Glutamatergic neuron (in vitro differentiated cells): Measurements from ENCODE around the gene EIF5AL1. TPM values are rescaled to one million over a fixed set of nuclear protein-coding genes. Genes with fewer than 3 reads are reported as not detected.
"Not testable (repeated sequence)": the region's sequence is repeated elsewhere in the genome, so short reads cannot be mapped to it uniquely, and the experiment has no call there.

Source experiments
- DNase-seq: peaks from one replicate; pipeline ENCODE4 v3.0.0; 2022
- H3K27ac Mint-ChIP-seq: one replicate; pipeline ENCODE4 v1.8.0; 2020; ENCODE audit warnings: mild to moderate bottlenecking, mixed read lengths, inconsistent platforms; ENCODE audit not compliant: unreplicated experiment
- H3K27me3 Mint-ChIP-seq: one replicate; pipeline ENCODE4 v1.8.0; 2020; ENCODE audit warnings: mild to moderate bottlenecking, moderate library complexity, mixed read lengths, inconsistent platforms; ENCODE audit not compliant: unreplicated experiment
- H3K36me3 Mint-ChIP-seq: one replicate; pipeline ENCODE4 v1.8.0; 2020; ENCODE audit warnings: mild to moderate bottlenecking, mixed read lengths, inconsistent platforms; ENCODE audit not compliant: unreplicated experiment
- H3K4me1 Mint-ChIP-seq: one replicate; pipeline ENCODE4 v1.8.0; 2020; ENCODE audit warnings: mild to moderate bottlenecking, low read depth, mixed read lengths, inconsistent platforms; ENCODE audit not compliant: unreplicated experiment
- H3K4me3 Mint-ChIP-seq: one replicate; pipeline ENCODE4 v1.8.0; 2020; ENCODE audit warnings: mild to moderate bottlenecking, mixed read lengths, inconsistent platforms; ENCODE audit not compliant: unreplicated experiment
- H3K9me3 Mint-ChIP-seq: one replicate; pipeline ENCODE4 v1.8.0; 2020; ENCODE audit warnings: mild to moderate bottlenecking, moderate library complexity, mixed read lengths, inconsistent platforms; ENCODE audit not compliant: unreplicated experiment
- total RNA-seq: library from RNA; stranded (reverse); fragmentation: NEBNext Ultra II Directional; extraction: Animal tissue kit (Norgen Biotek cat#: 25700); gene quantifications from one replicate; pipeline ENCODE4 v1.2.1, GENCODE V29; 2021; ENCODE audit not compliant: unreplicated experiment
- TF ChIP-seq, protein P1 (sequence below): fragments of 200-600 bp; sonication (generic); IDR thresholded peaks from one replicate; pipeline ENCODE4 v1.5.0; 2021; ENCODE audit not compliant: partially characterized antibody, unreplicated experiment

Gene EIF5AL1
- total RNA-seq, 1 donor from 2014 or later = 0.61 TPM

DNA sequence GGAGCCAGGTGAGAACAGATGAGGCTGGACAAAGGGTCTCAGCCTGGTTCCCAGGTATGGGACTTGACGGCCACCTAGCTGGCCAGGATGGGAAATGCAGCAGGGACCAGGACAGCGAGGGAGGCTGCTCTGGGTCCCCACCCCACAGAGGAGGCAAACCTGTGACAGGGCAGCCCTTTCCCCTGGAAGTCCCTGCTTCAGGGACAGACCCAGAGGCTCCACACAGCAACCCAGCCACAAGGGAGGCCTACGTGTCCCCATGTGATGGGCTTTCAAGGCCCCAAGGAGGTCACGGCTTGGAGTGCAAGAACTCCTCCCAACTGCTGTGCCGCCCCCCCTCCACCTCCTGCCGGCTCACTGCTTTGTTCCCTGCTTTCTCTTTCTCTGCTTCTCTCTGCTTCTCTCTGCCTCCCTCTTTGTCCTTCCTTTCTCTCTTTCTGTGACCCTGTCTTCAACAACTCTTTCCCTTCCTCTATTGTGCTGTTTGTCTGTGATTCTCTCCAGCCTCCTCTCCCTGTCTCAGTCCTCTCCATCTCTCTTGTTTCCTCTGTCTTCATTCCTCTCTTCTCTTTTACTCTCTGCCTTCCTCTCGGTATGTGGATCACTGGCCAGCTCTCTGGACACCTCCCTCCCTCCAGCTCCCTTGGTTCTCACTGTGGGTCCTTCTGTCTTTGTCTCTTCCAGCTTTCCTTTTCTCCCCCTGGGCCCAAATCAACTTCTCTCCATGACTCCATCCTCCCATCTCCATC, 9.6 kb upstream of the EIF5AL1 start:
- peaks cover 13% of the 10 kb centered on the region for H3K27me3 Mint-ChIP-seq

DNA sequence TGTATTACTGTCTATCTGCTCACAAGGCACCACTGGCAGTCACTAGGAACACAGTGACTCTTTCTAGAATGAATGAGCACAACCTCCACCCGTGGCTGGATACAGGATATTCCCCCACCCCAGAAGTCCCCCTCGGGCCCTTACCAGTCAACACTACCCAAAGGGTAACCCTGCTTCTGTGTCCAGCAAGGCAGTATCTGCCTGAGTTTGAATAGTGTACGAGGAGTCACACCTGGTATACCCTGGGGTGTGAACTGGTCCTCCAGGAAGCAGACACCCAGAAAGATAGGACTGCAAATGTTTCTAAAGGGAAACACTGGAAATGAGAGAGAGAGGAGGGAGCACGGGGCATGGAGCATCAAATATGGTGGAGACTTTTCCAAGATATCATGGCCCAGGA, 8.5 kb upstream of the EIF5AL1 start:
- not testable (repeated sequence) for H3K36me3 Mint-ChIP-seq, H3K9me3 Mint-ChIP-seq, H3K4me3 Mint-ChIP-seq, H3K27ac Mint-ChIP-seq, DNase-seq, H3K4me1 Mint-ChIP-seq
- H3K27me3 Mint-ChIP-seq = peaks cover 13% of the 10 kb centered on the region

More for the DNA sequence above, 9.6 kb upstream of the EIF5AL1 start:
- peak; percentile 31 for DNase-seq
- peaks cover 7% of the 10 kb centered on the region for H3K9me3 Mint-ChIP-seq
- peaks cover 6% of the 10 kb centered on the region for H3K4me1 Mint-ChIP-seq
- no peak overlapping the region for H3K27ac Mint-ChIP-seq
- H3K36me3 Mint-ChIP-seq = peaks cover 8% of the 10 kb centered on the region
- TF ChIP-seq, protein P1, sequence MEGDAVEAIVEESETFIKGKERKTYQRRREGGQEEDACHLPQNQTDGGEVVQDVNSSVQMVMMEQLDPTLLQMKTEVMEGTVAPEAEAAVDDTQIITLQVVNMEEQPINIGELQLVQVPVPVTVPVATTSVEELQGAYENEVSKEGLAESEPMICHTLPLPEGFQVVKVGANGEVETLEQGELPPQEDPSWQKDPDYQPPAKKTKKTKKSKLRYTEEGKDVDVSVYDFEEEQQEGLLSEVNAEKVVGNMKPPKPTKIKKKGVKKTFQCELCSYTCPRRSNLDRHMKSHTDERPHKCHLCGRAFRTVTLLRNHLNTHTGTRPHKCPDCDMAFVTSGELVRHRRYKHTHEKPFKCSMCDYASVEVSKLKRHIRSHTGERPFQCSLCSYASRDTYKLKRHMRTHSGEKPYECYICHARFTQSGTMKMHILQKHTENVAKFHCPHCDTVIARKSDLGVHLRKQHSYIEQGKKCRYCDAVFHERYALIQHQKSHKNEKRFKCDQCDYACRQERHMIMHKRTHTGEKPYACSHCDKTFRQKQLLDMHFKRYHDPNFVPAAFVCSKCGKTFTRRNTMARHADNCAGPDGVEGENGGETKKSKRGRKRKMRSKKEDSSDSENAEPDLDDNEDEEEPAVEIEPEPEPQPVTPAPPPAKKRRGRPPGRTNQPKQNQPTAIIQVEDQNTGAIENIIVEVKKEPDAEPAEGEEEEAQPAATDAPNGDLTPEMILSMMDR = peak; percentile 28
- peak overlapping the region; percentile 7 for H3K4me3 Mint-ChIP-seq

DNA sequence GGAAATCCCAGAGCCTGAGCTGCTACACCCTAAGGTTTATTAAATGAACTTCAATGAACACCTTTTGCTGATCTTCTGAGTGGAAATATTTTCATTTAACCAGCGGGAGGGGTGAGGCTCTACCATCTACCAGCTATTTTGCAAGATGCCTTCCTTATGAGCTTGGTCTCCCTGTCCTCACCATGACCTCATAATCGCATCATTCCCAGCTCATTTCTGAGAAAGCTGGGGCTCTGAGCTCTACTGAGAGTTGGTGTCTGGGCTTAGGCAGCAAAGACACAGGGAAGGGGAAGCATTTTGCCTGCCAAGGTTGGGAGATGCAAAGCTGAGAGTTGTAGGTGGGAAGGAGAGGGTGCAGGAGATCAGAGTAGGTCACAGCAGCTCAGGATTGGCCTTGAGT, 7.8 kb upstream of the EIF5AL1 start:
- H3K27me3 Mint-ChIP-seq = peaks cover 13% of the 10 kb centered on the region
- not testable (repeated sequence) for H3K36me3 Mint-ChIP-seq, DNase-seq, H3K4me3 Mint-ChIP-seq, H3K4me1 Mint-ChIP-seq, H3K9me3 Mint-ChIP-seq, H3K27ac Mint-ChIP-seq

DNA sequence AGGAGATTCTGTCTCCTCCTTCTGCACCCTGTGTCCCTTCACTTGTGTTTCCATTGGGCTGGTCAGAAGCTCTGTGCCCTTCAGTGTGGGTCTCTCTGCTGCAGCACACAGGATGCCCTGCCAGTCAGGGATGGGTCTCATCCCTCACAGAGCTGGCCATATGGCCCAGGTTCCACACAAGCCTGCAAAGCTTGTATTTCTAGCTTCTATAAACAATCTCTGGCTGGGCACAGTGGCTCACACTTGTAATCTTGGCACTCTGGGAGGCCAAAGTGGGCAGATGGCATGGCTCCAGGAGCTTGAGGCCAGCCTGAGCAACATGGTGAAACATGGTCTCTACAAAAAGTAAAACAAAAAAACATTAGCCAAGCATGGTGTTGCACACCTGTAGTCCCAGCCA, 7.0 kb upstream of the EIF5AL1 start:
- not testable (repeated sequence) for H3K4me3 Mint-ChIP-seq, H3K36me3 Mint-ChIP-seq, DNase-seq, H3K4me1 Mint-ChIP-seq, H3K9me3 Mint-ChIP-seq, H3K27ac Mint-ChIP-seq
- peaks cover 13% of the 10 kb centered on the region for H3K27me3 Mint-ChIP-seq

DNA sequence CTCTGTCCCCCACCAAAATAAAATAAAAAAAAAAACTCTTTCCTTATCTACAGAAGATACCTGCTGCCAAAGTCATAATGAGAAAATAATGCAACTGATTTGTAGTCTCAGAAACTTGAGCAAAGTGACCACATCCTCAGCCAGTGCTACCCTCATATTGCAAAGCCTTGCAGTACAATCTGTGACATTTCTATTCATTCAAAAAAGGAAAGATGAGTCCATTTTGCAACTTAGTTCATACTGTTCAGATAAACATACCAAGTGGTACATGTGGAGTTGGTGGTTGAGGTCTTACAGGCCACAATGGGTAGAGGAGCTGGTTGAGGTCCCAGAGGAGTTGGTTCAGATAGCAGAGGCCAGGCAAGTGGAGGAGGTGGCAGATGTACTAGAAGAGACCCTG, 6.5 kb upstream of the EIF5AL1 start:
- H3K4me1 Mint-ChIP-seq = peaks cover 6% of the 10 kb centered on the region
- H3K27me3 Mint-ChIP-seq = peaks cover 13% of the 10 kb centered on the region
- no peak for DNase-seq
- H3K9me3 Mint-ChIP-seq = peaks cover 6% of the 10 kb centered on the region
- H3K27ac Mint-ChIP-seq = no peak overlapping the region
- TF ChIP-seq, protein P1 = no peak
- H3K4me3 Mint-ChIP-seq = no peak overlapping the region
- peaks cover 8% of the 10 kb centered on the region for H3K36me3 Mint-ChIP-seq

DNA sequence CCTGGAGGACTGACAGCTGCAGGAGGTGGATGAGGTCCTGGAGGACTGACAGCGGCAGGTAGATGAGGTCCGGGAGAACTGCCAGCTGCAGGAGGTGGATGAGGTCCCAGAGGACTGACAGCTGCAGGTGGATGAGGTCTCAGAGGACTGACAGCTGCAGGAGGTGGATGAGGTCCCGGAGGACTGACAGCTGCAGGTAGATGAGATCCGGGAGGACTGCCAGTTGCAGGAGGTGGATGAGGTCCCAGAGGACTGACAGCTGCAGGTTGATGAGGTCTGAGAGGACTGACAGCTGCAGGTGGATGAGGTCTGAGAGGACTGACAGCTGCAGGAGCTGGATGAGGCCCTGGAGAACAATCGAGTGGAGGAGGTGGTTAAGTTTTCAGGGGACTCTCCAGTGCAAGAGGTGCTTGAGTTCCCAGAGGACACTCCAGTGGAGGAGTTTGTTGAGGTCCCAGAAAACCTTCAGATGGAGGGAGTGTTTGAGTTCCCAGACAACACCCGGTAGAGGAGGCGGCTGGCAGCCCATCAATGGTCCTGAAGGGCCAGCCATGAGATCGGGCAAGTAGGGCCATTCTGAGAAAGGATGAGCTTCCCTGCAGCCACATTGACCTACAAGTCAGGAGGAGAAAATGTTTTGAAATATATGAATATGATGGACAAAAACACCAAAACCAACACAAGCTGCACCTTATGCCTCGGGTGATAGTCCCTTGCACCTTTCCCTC, 4.7 kb upstream of the EIF5AL1 start:
- no peak for DNase-seq
- Mint-ChIP-seq H3K36me3 (peaks cover 8% of the 10 kb centered on the region), H3K27me3 (peaks cover 11% of the 10 kb centered on the region), H3K27ac (no peak overlapping the region), H3K4me3 (no peak overlapping the region), H3K9me3 (peaks cover 6% of the 10 kb centered on the region), H3K4me1 (peaks cover 6% of the 10 kb centered on the region)
- TF ChIP-seq, protein P1 = no peak

DNA sequence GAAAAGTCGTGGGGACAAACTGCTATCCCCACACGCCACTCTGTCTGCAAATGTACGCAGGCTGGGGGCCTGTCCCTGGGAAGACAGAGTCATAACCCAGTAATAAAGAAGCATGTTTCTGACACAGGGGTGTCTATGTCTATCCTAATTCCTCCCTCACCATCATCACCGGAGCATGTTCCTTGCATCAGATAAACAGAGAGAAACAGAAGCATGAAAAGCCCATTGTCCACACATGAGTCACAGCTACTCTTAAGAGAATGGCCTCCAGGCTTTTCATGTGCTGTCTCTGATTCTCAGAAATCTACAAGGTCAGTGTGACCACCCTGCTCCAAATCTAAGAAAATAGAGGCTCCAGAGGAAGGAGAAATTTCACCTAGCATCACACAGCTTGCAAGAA, 4.1 kb upstream of the EIF5AL1 start:
- not testable (repeated sequence) for H3K36me3 Mint-ChIP-seq, H3K27ac Mint-ChIP-seq, H3K9me3 Mint-ChIP-seq, DNase-seq, H3K4me1 Mint-ChIP-seq, H3K4me3 Mint-ChIP-seq
- peaks cover 11% of the 10 kb centered on the region for H3K27me3 Mint-ChIP-seq

DNA sequence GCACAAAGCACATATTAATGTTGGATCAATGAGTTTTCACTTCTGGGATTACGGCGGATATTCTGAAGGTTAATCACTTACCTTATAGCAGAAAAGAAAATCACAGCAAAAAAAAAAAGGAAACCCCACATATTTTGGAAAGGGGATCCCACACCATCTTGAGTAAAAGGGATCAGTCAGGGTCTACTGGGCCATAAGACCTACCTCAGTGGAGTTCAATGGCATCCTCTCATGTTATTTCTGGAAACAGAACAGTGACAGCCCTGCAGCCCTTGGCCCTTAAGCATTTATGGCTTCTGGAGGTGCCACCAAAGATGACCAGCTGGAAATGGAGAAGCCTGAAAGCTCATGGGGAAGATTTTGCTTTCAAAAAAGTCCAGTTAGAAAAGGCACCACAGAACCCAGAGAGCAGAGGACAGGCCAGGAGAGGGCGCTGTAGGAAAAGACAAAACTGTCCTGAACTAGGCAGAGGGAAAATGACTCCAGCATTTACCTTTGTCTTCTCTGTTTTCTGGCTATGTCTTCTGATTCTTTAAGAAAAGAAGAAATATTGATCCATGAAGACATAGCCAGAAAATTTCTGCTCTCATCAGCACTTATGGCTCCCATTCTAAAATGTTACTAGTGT, 2.9 kb upstream of the EIF5AL1 start:
- not testable (repeated sequence) for H3K36me3 Mint-ChIP-seq, H3K27me3 Mint-ChIP-seq, DNase-seq, H3K27ac Mint-ChIP-seq, H3K4me1 Mint-ChIP-seq, H3K4me3 Mint-ChIP-seq, H3K9me3 Mint-ChIP-seq

DNA sequence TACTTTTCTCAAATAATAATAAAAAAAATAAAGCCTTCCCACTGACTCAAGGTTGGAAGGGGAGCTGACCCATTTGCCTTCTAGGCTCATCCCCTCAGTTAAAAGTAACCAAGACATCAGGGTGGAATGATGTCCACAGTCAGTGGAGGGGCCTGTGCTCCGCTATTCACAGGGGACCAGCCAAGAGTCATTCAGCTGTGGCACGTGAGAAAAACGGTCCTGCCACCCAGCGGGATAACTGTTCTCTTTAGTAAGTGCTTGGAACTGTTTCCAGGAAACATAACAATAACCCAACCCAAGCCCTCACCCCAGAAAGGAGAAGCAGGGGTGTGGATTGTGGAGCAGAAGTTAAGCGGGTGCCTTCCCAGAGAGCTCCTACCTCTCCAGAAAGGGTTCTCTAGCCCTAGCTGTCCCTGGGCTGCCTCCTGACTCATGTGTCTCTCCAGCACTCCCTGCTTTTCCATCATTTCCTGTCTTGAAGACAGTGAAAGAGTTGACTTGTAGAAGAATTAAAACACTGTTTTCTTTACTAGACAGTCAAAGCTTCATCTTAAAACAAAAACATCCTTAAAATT, 2.3 kb upstream of the EIF5AL1 start:
- not testable (repeated sequence) for DNase-seq, H3K36me3 Mint-ChIP-seq, H3K4me3 Mint-ChIP-seq, H3K9me3 Mint-ChIP-seq, H3K27ac Mint-ChIP-seq, H3K4me1 Mint-ChIP-seq, H3K27me3 Mint-ChIP-seq
